HCT116 (cell line): ENCODE data around the gene CAMSAP3. TPM values are rescaled to one million over a fixed set of nuclear protein-coding genes. Genes with fewer than 3 reads are reported as not detected.

Experiments
- ATAC-seq: fragments of 200-7000 bp; cut with Tn5 transposase; 2 replicates; pipeline ENCODE4 v1.9.1; 2020; ENCODE audit warnings: mild to moderate bottlenecking, moderate library complexity
- BruUV-seq: library from RNA; stranded (reverse); fragments of 400-500 nt; replicated peaks from 2 replicates; lab custom pipeline; 2021; lab: Mats Ljungman, UMichigan
- CTCF ChIA-PET: fragments of 300-600 bp; sonication (Branson Sonifier 250); formaldehyde crosslinking; loops from one replicate; lab custom pipeline; 2021; ENCODE audit warnings: antibody characterized with exemption; lab: Charles Lee
- POLR2A ChIA-PET: fragments of 300-600, 350-600 bp; sonication (Branson Sonifier 250); formaldehyde crosslinking; loops from one replicate; lab custom pipeline; 2021; ENCODE audit warnings: antibody characterized with exemption; lab: Charles Lee
- RAD21 ChIA-PET, 2 experiments: fragments of 300-600 bp; sonication (Branson Sonifier 250); formaldehyde crosslinking; loops; one replicate each; lab custom pipeline; 2023; ENCODE audit warnings: low total read pairs in 2 of 2; ENCODE audit not compliant: uncharacterized antibody in 2 of 2, unreplicated experiment in 2 of 2, low non-redundant PET in 1 of 2; lab: Charles Lee
- DNase-seq: peaks from one replicate; pipeline ENCODE4 v3.0.0-alpha.2; 2010; ENCODE audit warnings: low read depth, low spot score
- H2AFZ ChIP-seq: fragments of 200-600 bp; shearing (Covaris generic), sonication (generic); 2 replicates; pipeline ENCODE4 v1.6.1; 2017; ENCODE audit warnings: low read depth, mixed run types, mixed read lengths, antibody characterized with exemption, low read length; ENCODE audit not compliant: poor library complexity, severe bottlenecking
- H3K27ac ChIP-seq: 2 replicates; pipeline ENCODE4 v1.5.1; 2012; ENCODE audit warnings: low read depth, low read length
- H3K27me3 ChIP-seq: fragments of 200-600 bp; sonication (generic); 2 replicates; pipeline ENCODE4 v1.6.1; 2016; ENCODE audit warnings: mixed run types, low read length, mixed read lengths; ENCODE audit not compliant: insufficient read depth
- H3K36me3 ChIP-seq, 2 experiments: fragments of 200-500 bp in 1 of 2; fragments of 200-600 bp in 1 of 2; sonication (Bioruptor generic) in 1 of 2; sonication (generic) in 1 of 2; 2 replicates each; pipeline versions ENCODE4 v1.5.1 to v1.6.1; 2014 to 2016; ENCODE audit warnings: low read length in 2 of 2, inconsistent platforms in 1 of 2, mixed read lengths in 1 of 2, mixed run types in 1 of 2; ENCODE audit not compliant: insufficient read depth in 2 of 2, control insufficient read depth in 1 of 2
- H3K4me1 ChIP-seq, 2 experiments: fragments of 200-600 bp in 1 of 2; sonication (generic) in 1 of 2; 2 replicates each; pipeline versions ENCODE4 v1.5.1 to v1.6.1; 2012 to 2017; ENCODE audit warnings: low read length in 2 of 2, inconsistent platforms in 1 of 2, mild to moderate bottlenecking in 1 of 2, mixed read lengths in 1 of 2, mixed run types in 1 of 2, moderate library complexity in 1 of 2; ENCODE audit not compliant: insufficient read depth in 2 of 2, control insufficient read depth in 1 of 2
- H3K4me2 ChIP-seq: fragments of 200-600 bp; sonication (generic); 2 replicates; pipeline ENCODE4 v1.6.1; 2017; ENCODE audit warnings: mixed run types, low read length, mixed read lengths
- H3K4me3 ChIP-seq, 2 experiments: fragments of 200-600 bp in 1 of 2; sonication (generic) in 1 of 2; replicated peaks in 1 of 2; 2 replicates each; pipeline ENCODE4 v1.5.1; 2011 to 2016; ENCODE audit warnings: low read length in 2 of 2, control low read depth in 1 of 2, low read depth in 1 of 2, mild to moderate bottlenecking in 1 of 2, mixed read lengths in 1 of 2, mixed run types in 1 of 2
- H3K79me2 ChIP-seq: fragments of 200-600 bp; sonication (generic); 2 replicates; pipeline ENCODE4 v1.6.1; 2017; ENCODE audit warnings: mild to moderate bottlenecking, mixed run types, low read length, moderate library complexity, mixed read lengths; ENCODE audit not compliant: insufficient read depth
- H3K9ac ChIP-seq: fragments of 200-600 bp; sonication (generic); 2 replicates; pipeline ENCODE4 v1.6.1; 2016; ENCODE audit warnings: low read length, mixed read lengths
- H3K9me2 ChIP-seq: fragments of 200-600 bp; sonication (generic), shearing (Covaris generic); 2 replicates; pipeline ENCODE4 v1.6.1; 2017; ENCODE audit warnings: mixed run types, mild to moderate bottlenecking, moderate library complexity; ENCODE audit not compliant: insufficient read depth
- H3K9me3 ChIP-seq, 2 experiments: fragments of 200-500 bp in 1 of 2; fragments of 200-600 bp in 1 of 2; sonication (Bioruptor generic) in 1 of 2; sonication (generic) in 1 of 2; 2 replicates each; pipeline ENCODE4 v1.6.1; 2014 to 2017; ENCODE audit warnings: low read length in 2 of 2, mixed read lengths in 2 of 2, inconsistent platforms in 1 of 2, low read depth in 1 of 2, mild to moderate bottlenecking in 1 of 2, mixed run types in 1 of 2, moderate library complexity in 1 of 2; ENCODE audit not compliant: control insufficient read depth in 1 of 2, insufficient read depth in 1 of 2
- H4K20me1 ChIP-seq: fragments of 200-600 bp; sonication (generic), shearing (Covaris generic); 2 replicates; pipeline ENCODE4 v1.6.1; 2017; ENCODE audit warnings: mixed run types, mild to moderate bottlenecking, moderate library complexity; ENCODE audit not compliant: insufficient read depth
- ATF3 ChIP-seq: IDR thresholded peaks from 2 replicates; pipeline ENCODE4 v1.6.1; 2012
- CEBPB ChIP-seq: IDR thresholded peaks from 2 replicates; pipeline ENCODE4 v1.6.1; 2012; ENCODE audit warnings: low read depth
- EGR1 ChIP-seq: IDR thresholded peaks from 2 replicates; pipeline ENCODE4 v1.6.1; 2012; ENCODE audit warnings: low read depth
- ELF1 ChIP-seq: IDR thresholded peaks from 2 replicates; pipeline ENCODE4 v1.6.1; 2012; ENCODE audit warnings: low read depth, borderline replicate concordance
- EZH2 ChIP-seq: fragments of 200-600 bp; sonication (generic); IDR thresholded peaks from 2 replicates; pipeline ENCODE4 v1.6.1; 2017; ENCODE audit warnings: antibody characterized with exemption, mixed run types
- EZH2phosphoT487 ChIP-seq: fragments of 200-600 bp; IDR thresholded peaks from 2 replicates; pipeline ENCODE4 v1.6.1; 2018; ENCODE audit warnings: antibody characterized with exemption, borderline replicate concordance
- FOSL1 ChIP-seq: IDR thresholded peaks from 2 replicates; pipeline ENCODE4 v1.6.1; 2012; ENCODE audit warnings: low read depth
- POLR2A ChIP-seq: IDR thresholded peaks from 2 replicates; pipeline ENCODE4 v1.7.0; 2011; ENCODE audit warnings: borderline replicate concordance; ENCODE audit not compliant: insufficient read depth, insufficient read length; ENCODE audit errors: extremely low read depth
- REST ChIP-seq: IDR thresholded peaks from 2 replicates; pipeline ENCODE4 v1.6.1; 2012; ENCODE audit warnings: low read depth
- SIN3A ChIP-seq: IDR thresholded peaks from 2 replicates; pipeline ENCODE4 v1.6.1; 2012; ENCODE audit warnings: low read depth
- SP1 ChIP-seq: IDR thresholded peaks from 2 replicates; pipeline ENCODE4 v1.6.1; 2012; ENCODE audit warnings: low read depth
- SRF ChIP-seq: IDR thresholded peaks from 2 replicates; pipeline ENCODE4 v1.6.1; 2012; ENCODE audit warnings: low read depth
- TCF7L2 ChIP-seq: IDR thresholded peaks from 2 replicates; pipeline ENCODE4 v1.7.0; 2011; ENCODE audit warnings: borderline replicate concordance, inconsistent platforms; ENCODE audit not compliant: insufficient read depth, insufficient read length; ENCODE audit errors: extremely low read depth
- YY1 ChIP-seq: IDR thresholded peaks from 2 replicates; pipeline ENCODE4 v1.6.1; 2011; ENCODE audit warnings: low read length, low read depth, moderate library complexity, mild to moderate bottlenecking; ENCODE audit not compliant: insufficient replicate concordance; ENCODE audit errors: extremely low read depth
- ZFX ChIP-seq: fragments of 450-650 bp; IDR thresholded peaks from 2 replicates; pipeline ENCODE4 v1.6.1; 2017
- ZNF274 ChIP-seq: fragments of 200-500 bp; sonication (Bioruptor generic); IDR thresholded peaks from 2 replicates; pipeline ENCODE4 v1.6.1; 2014; ENCODE audit warnings: mild to moderate bottlenecking, low read depth, low read length, inconsistent platforms
- intact Hi-C: fragments of 100-400 bp; cut with micrococcal nuclease; formaldehyde crosslinking; loops from 2 replicates; pipeline ENCODE4 v1.10.0; 2022
- total RNA-seq: library from RNA; stranded (reverse); gene quantifications from one replicate; pipeline ENCODE4 v1.2.1, GENCODE V29; 2021; ENCODE audit not compliant: unreplicated experiment
- TF ChIP-seq, protein P1 (sequence below), 3 experiments: fragments of 200-600 bp in 1 of 3; sonication (generic) in 1 of 3; IDR thresholded peaks in 2 of 3; conservative IDR thresholded peaks in 1 of 3; 2 replicates each; pipeline ENCODE4 v1.5.1; 2012 to 2017; ENCODE audit warnings: low read depth in 2 of 3, low read length in 2 of 3, antibody characterized with exemption in 1 of 3, borderline replicate concordance in 1 of 3, control low read depth in 1 of 3, mild to moderate bottlenecking in 1 of 3, mixed read lengths in 1 of 3, mixed run types in 1 of 3, moderate library complexity in 1 of 3; ENCODE audit not compliant: insufficient read depth in 1 of 3
- TF ChIP-seq, protein P2 (sequence below): IDR thresholded peaks from 2 replicates; pipeline ENCODE4 v1.6.1; 2011; ENCODE audit warnings: mild to moderate bottlenecking, low read length, moderate library complexity; ENCODE audit not compliant: insufficient replicate concordance; ENCODE audit errors: extremely low read depth

The CAMSAP3 gene
- total RNA-seq, 1 experiment from 2014 or later = 24.0 TPM

GRCh38 chr19:7578127-7578526 lies 17.5 kb upstream of the CAMSAP3 start:
- Histone ChIP-seq H3K36me3 (no peaks in the 10 kb centered on the region), H3K9ac (no peak overlapping the region), H4K20me1 (no peaks in the 10 kb centered on the region), H3K9me3 (no peaks in the 10 kb centered on the region), H3K27me3 (no peaks in the 10 kb centered on the region), H3K4me2 (no peak overlapping the region), H3K79me2 (no peaks in the 10 kb centered on the region), H3K4me3 (no peak overlapping the region), H3K4me1 (peaks cover 11 to 16% of the 10 kb centered on the region in 2 experiments), H3K9me2 (no peaks in the 10 kb centered on the region), H2AFZ (no peak overlapping the region)
- intact Hi-C loops = no loop called here
- ChIA-PET RAD21 (no interaction called here), POLR2A (no interaction called here), CTCF (interaction anchor here (3.5 kb wide), 1 partner anchor 10 kb away, joined by 9 read pairs; no protein-coding TSS in a partner anchor)
- ATAC-seq (no peak), DNase-seq (no peak)
- BruUV-seq = no TSS peak
- TF ChIP-seq EGR1 = no peak
- no peak for TF ChIP-seq ZNF274
- no peak for TF ChIP-seq SIN3A
- TF ChIP-seq TCF7L2 = no peak
- TF ChIP-seq FOSL1 = no peak
- TF ChIP-seq REST = no peak
- TF ChIP-seq ELF1 = no peak
- no peak for TF ChIP-seq ZFX
- no peak for TF ChIP-seq CEBPB
- no peak for TF ChIP-seq SP1
- no peak for TF ChIP-seq SRF
- TF ChIP-seq, protein P1, sequence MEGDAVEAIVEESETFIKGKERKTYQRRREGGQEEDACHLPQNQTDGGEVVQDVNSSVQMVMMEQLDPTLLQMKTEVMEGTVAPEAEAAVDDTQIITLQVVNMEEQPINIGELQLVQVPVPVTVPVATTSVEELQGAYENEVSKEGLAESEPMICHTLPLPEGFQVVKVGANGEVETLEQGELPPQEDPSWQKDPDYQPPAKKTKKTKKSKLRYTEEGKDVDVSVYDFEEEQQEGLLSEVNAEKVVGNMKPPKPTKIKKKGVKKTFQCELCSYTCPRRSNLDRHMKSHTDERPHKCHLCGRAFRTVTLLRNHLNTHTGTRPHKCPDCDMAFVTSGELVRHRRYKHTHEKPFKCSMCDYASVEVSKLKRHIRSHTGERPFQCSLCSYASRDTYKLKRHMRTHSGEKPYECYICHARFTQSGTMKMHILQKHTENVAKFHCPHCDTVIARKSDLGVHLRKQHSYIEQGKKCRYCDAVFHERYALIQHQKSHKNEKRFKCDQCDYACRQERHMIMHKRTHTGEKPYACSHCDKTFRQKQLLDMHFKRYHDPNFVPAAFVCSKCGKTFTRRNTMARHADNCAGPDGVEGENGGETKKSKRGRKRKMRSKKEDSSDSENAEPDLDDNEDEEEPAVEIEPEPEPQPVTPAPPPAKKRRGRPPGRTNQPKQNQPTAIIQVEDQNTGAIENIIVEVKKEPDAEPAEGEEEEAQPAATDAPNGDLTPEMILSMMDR (IDR thresholded peaks at IDR 0.05 in 2 of 3, conservative IDR thresholded peaks at IDR 0.05 in 1 of 3; ENCODE audit: borderline replicate concordance in 1 of 3, insufficient read depth in 1 of 3, low read depth in 2 of 3, low read length in 2 of 3) = no peak
- TF ChIP-seq EZH2phosphoT487 = no peak
- TF ChIP-seq, protein P2, sequence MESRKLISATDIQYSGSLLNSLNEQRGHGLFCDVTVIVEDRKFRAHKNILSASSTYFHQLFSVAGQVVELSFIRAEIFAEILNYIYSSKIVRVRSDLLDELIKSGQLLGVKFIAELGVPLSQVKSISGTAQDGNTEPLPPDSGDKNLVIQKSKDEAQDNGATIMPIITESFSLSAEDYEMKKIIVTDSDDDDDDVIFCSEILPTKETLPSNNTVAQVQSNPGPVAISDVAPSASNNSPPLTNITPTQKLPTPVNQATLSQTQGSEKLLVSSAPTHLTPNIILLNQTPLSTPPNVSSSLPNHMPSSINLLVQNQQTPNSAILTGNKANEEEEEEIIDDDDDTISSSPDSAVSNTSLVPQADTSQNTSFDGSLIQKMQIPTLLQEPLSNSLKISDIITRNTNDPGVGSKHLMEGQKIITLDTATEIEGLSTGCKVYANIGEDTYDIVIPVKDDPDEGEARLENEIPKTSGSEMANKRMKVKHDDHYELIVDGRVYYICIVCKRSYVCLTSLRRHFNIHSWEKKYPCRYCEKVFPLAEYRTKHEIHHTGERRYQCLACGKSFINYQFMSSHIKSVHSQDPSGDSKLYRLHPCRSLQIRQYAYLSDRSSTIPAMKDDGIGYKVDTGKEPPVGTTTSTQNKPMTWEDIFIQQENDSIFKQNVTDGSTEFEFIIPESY = no peak
- no peak for TF ChIP-seq ATF3
- no peak for TF ChIP-seq EZH2
- TF ChIP-seq POLR2A = no peak
- TF ChIP-seq YY1 = no peak
- TF ChIP-seq, all 23 proteins: peak for 0
- no peak overlapping the region for H3K27ac ChIP-seq
